HepG2 (cell line): Measurements from ENCODE around the gene WWTR1. TPM values are rescaled to one million over a fixed set of nuclear protein-coding genes. Genes with fewer than 3 reads are reported as not detected.

ENCODE experiments used
- ATAC-seq: fragments of 200-7000 bp; cut with Tn5 transposase; 3 replicates; pipeline ENCODE4 v1.9.1; 2020; ENCODE audit warnings: mild to moderate bottlenecking, moderate library complexity
- BruUV-seq: library from RNA; stranded (reverse); fragments of 400-500 nt; replicated peaks from 2 replicates; lab custom pipeline; 2021; lab: Mats Ljungman, UMichigan
- CTCF ChIA-PET: fragments of 300-600 bp; formaldehyde crosslinking; extraction: SDS; loops from one replicate; lab custom pipeline; 2021; ENCODE audit warnings: low total read pairs, inconsistent platforms, low intra/inter-chr PET ratio; lab: Yijun Ruan, JAX
- POLR2A ChIA-PET: fragments of 350-600 bp; sonication (Branson Sonifier 250); formaldehyde crosslinking; loops from one replicate; lab custom pipeline; 2020; ENCODE audit warnings: antibody characterized with exemption, inconsistent platforms; lab: Yijun Ruan, JAX
- DNase-seq: peaks from one replicate; pipeline ENCODE4 v3.0.0-alpha.2; 2015; ENCODE audit warnings: low spot score
- FAIRE-seq: peaks from 3 replicates; lab custom pipeline; 2011; peaks lifted over from hg19 to GRCh38; lab: Jason Lieb, UNC
- H2AFZ ChIP-seq: one replicate; pipeline ENCODE4 v1.6.1; 2011; ENCODE audit warnings: low read length, inconsistent platforms
- H3K27ac ChIP-seq: fragments of 300-600 bp; 3 replicates; pipeline ENCODE4 v1.8.0; 2011; ENCODE audit warnings: mixed run types, mild to moderate bottlenecking, mixed read lengths, low read length, inconsistent platforms; ENCODE audit not compliant: insufficient read depth; ENCODE audit errors: extremely low read length
- H3K27me3 ChIP-seq, 2 experiments: fragments of 200-600 bp in 1 of 2; 2 replicates in 1 of 2; 3 replicates in 1 of 2; pipeline versions ENCODE4 v1.6.0 to v1.8.0; 2011; ENCODE audit warnings: low read length in 2 of 2, mild to moderate bottlenecking in 2 of 2, moderate library complexity in 2 of 2, inconsistent platforms in 1 of 2; ENCODE audit not compliant: insufficient read depth in 2 of 2, control insufficient read depth in 1 of 2
- H3K36me3 ChIP-seq, 2 experiments: fragments of 200-600 bp in 1 of 2; replicated peaks in 1 of 2; 2 replicates in 1 of 2; 3 replicates in 1 of 2; pipeline versions ENCODE4 v1.5.1 to v1.8.0; 2011; ENCODE audit warnings: low read length in 2 of 2, inconsistent platforms in 1 of 2; ENCODE audit not compliant: insufficient read depth in 2 of 2, control insufficient read depth in 1 of 2
- H3K4me1 ChIP-seq: 2 replicates; pipeline ENCODE4 v1.5.1; 2012; ENCODE audit warnings: low read length, inconsistent platforms; ENCODE audit not compliant: insufficient read depth
- H3K4me2 ChIP-seq: 2 replicates; pipeline ENCODE4 v1.6.0; 2011; ENCODE audit warnings: low read depth, low read length, inconsistent platforms
- H3K4me3 ChIP-seq, 3 experiments: fragments of 200-600 bp in 1 of 3; sonication (generic), shearing (Covaris generic) in 1 of 3; replicated peaks in 1 of 3; 2 replicates each; pipeline ENCODE4 v1.5.1; 2011 to 2016; ENCODE audit warnings: low read length in 3 of 3, inconsistent platforms in 2 of 3, low read depth in 2 of 3, mild to moderate bottlenecking in 2 of 3, control low read depth in 1 of 3, mixed read lengths in 1 of 3; ENCODE audit not compliant: insufficient read depth in 1 of 3
- H3K79me2 ChIP-seq: one replicate; pipeline ENCODE4 v1.6.1; 2011; ENCODE audit warnings: low read length, inconsistent platforms; ENCODE audit not compliant: insufficient read depth
- H3K9ac ChIP-seq: 2 replicates; pipeline ENCODE4 v1.6.0; 2011; ENCODE audit warnings: mild to moderate bottlenecking, low read depth, low read length, inconsistent platforms; ENCODE audit not compliant: insufficient read depth
- H3K9me3 ChIP-seq: 2 replicates; pipeline ENCODE4 v1.5.1; 2012; ENCODE audit warnings: mild to moderate bottlenecking, low read length
- H4K20me1 ChIP-seq: 2 replicates; pipeline ENCODE4 v1.6.0; 2011; ENCODE audit warnings: inconsistent platforms, mild to moderate bottlenecking, low read length, moderate library complexity; ENCODE audit not compliant: insufficient read depth
- ATF1 ChIP-seq: IDR thresholded peaks from 2 replicates; pipeline ENCODE4 v1.6.1; 2016; ENCODE audit warnings: mild to moderate bottlenecking, control low read depth
- CREB1 ChIP-seq, 2 experiments: fragments of 450-650 bp in 1 of 2; IDR thresholded peaks; 2 replicates each; pipeline ENCODE4 v1.6.1; 2016 to 2017; ENCODE audit warnings: control low read depth in 1 of 2, mild to moderate bottlenecking in 1 of 2, missing compliant biosample characterization in 1 of 2, missing genetic modification characterization in 1 of 2
- NONO ChIP-seq, 2 experiments: fragments of 450-650 bp in 1 of 2; sonication (generic) in 1 of 2; formaldehyde crosslinking in 1 of 2; IDR thresholded peaks in 1 of 2; conservative IDR thresholded peaks in 1 of 2; 2 replicates each; pipeline versions ENCODE4 v1.6.1 to v1.8.0; 2017 to 2022; ENCODE audit warnings: mild to moderate bottlenecking in 1 of 2, missing genetic modification reagents in 1 of 2, moderate library complexity in 1 of 2
- SMAD3 ChIP-seq: sonication (generic); formaldehyde crosslinking; IDR thresholded peaks from 2 replicates; pipeline ENCODE4 v1.4.0; 2020; ENCODE audit warnings: missing genetic modification reagents
- SNAPC2 ChIP-seq: sonication (generic); formaldehyde crosslinking; IDR thresholded peaks from 2 replicates; pipeline ENCODE4 v1.8.1; 2022; ENCODE audit warnings: mild to moderate bottlenecking, missing genetic modification reagents
- YY1 ChIP-seq: IDR thresholded peaks from 2 replicates; pipeline ENCODE4 v1.6.1; 2011; ENCODE audit warnings: low read length, low read depth, moderate library complexity, mild to moderate bottlenecking; ENCODE audit not compliant: insufficient read depth, insufficient replicate concordance
- ZMAT3 ChIP-seq: sonication (generic); formaldehyde crosslinking; conservative IDR thresholded peaks from 2 replicates; pipeline ENCODE4 v1.7.0; 2021; ENCODE audit warnings: missing genetic modification reagents
- ZNF7 ChIP-seq: IDR thresholded peaks from 2 replicates; pipeline ENCODE4 v1.6.1; 2016; ENCODE audit warnings: missing biosample characterization, missing genetic modification reagents
- ZNF879 ChIP-seq: sonication (generic); formaldehyde crosslinking; IDR thresholded peaks from 2 replicates; pipeline ENCODE4 v1.8.1; 2023; ENCODE audit warnings: missing genetic modification reagents
- whole genome bisulfite sequencing: methylation state at CpG from one replicate; pipeline ENCODE4 v1.1.6; 2017; ENCODE audit warnings: low lambda C conversion rate; 5-methylcytosine and 5-hydroxymethylcytosine counted together
- in situ Hi-C: cut with HindIII; loops from 2 replicates; pipeline ENCODE4 v1.10.0; 2017; ENCODE audit warnings: low pct_unique_long_range_greater_than_20kb; ENCODE audit not compliant: extremely low pct_ligation_motif_present
- intact Hi-C: fragments of 100-400 bp; cut with micrococcal nuclease; formaldehyde crosslinking; loops from one replicate; pipeline ENCODE4 v1.10.0; 2022; ENCODE audit not compliant: unreplicated experiment
- polyA plus RNA-seq, 8 experiments: library from polyadenylated mRNA; depleted of rRNA in 3 of 8; stranded (reverse) in 7 of 8; unstranded in 1 of 8; fragments of >200 nt; fragmentation: Illumina TruSeq in 4 of 8; extraction: Trizol in 4 of 8; gene quantifications; 2 replicates each; pipeline versions ENCODE4 v1.2.1 to v1.2.3, GENCODE V29; 2011 to 2016; ENCODE audit warnings: low read depth in 4 of 8, missing spikeins in 1 of 8, mixed read lengths in 1 of 8; ENCODE audit not compliant: insufficient read depth in 1 of 8
- total RNA-seq, 5 experiments: library from RNA; depleted of rRNA; stranded (reverse); fragments of >200 nt; fragmentation: Illumina TruSeq; extraction: Trizol; gene quantifications; 2 replicates each; pipeline ENCODE4 v1.2.3, GENCODE V29; 2016; ENCODE audit warnings: low read depth in 1 of 5
- TF ChIP-seq, protein P1 (sequence below): sonication (generic); formaldehyde crosslinking; IDR thresholded peaks from 2 replicates; pipeline ENCODE4 v1.8.0; 2023; ENCODE audit warnings: mild to moderate bottlenecking, missing genetic modification reagents
- TF ChIP-seq, protein P2 (sequence below): sonication (generic); formaldehyde crosslinking; IDR thresholded peaks from 2 replicates; pipeline ENCODE4 v1.8.0; 2022; ENCODE audit warnings: missing genetic modification reagents, mild to moderate bottlenecking, borderline replicate concordance

WWTR1 gene
- total and polyA plus RNA-seq, 2 of the 13 experiments (the other 11 are each of a cell fraction or from before 2014, with no cell fraction given), result 19.7 to 139 TPM

DNA sequence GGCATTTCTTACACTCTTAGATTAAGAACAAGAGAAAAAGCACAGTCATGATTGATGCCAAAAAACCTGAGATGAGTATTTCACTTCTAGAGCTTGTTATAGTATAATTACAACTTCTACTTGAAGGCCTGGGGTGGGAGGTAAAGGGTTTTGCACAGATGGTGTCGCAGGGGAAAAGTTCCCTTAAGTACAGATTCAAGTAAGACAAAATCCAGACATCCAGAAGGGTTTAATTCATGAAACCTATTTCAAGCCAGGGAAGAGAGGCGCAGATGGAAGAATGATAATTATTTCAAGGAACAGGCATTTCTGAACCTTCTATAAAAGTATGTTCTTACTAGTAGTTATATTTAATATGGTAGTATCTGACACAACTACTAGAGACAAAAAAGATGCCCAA is 112.8 kb downstream of the WWTR1 start:
- 97% methylated on average over 2 of the region's 2 CpGs for WGBS
- BruUV-seq, result no TSS peak
- H3K27me3 ChIP-seq, result no peaks in the 10 kb centered on the region
- DNase-seq (no peak), ATAC-seq (no peak), FAIRE-seq (no peak)
- ChIA-PET POLR2A (no interaction called here), CTCF (no interaction called here)
- no peak overlapping the region for H3K4me3 ChIP-seq
- no peaks in the 10 kb centered on the region for H3K9me3 ChIP-seq
- in situ Hi-C loops, result no loop called here
- peaks cover 43% of the 10 kb centered on the region for H3K79me2 ChIP-seq
- H2AFZ ChIP-seq, result no peak overlapping the region
- H3K4me2 ChIP-seq, result no peak overlapping the region
- peaks cover 18 to 55% of the 10 kb centered on the region in 2 experiments for H3K36me3 ChIP-seq
- H3K9ac ChIP-seq, result no peak overlapping the region
- peaks cover 25% of the 10 kb centered on the region; the same call in 1 of the 2 replicates for H4K20me1 ChIP-seq
- H3K4me1 ChIP-seq, result peaks cover 46% of the 10 kb centered on the region
- TF ChIP-seq ZNF879 (CRISPR knock-in tag) (no peak), SNAPC2 (CRISPR knock-in tag) (no peak), ZNF7 (no peak), YY1 (no peak), ZMAT3 (CRISPR knock-in tag) (no peak), ATF1 (CRISPR knock-in tag) (no peak), SMAD3 (CRISPR knock-in tag) (no peak), NONO (IDR thresholded peaks at IDR 0.05) (no peak), NONO (CRISPR knock-in tag; conservative IDR thresholded peaks at IDR 0.05) (no peak), CREB1 (IDR thresholded peaks at IDR 0.05) (no peak), CREB1 (CRISPR knock-in tag; IDR thresholded peaks at IDR 0.05) (no peak)
- TF ChIP-seq, protein P1, sequence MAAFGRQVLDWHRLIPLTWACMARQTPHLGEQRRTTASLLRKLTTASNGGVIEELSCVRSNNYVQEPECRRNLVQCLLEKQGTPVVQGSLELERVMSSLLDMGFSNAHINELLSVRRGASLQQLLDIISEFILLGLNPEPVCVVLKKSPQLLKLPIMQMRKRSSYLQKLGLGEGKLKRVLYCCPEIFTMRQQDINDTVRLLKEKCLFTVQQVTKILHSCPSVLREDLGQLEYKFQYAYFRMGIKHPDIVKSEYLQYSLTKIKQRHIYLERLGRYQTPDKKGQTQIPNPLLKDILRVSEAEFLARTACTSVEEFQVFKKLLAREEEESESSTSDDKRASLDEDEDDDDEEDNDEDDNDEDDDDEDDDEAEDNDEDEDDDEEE, result no peak
- TF ChIP-seq, protein P2, sequence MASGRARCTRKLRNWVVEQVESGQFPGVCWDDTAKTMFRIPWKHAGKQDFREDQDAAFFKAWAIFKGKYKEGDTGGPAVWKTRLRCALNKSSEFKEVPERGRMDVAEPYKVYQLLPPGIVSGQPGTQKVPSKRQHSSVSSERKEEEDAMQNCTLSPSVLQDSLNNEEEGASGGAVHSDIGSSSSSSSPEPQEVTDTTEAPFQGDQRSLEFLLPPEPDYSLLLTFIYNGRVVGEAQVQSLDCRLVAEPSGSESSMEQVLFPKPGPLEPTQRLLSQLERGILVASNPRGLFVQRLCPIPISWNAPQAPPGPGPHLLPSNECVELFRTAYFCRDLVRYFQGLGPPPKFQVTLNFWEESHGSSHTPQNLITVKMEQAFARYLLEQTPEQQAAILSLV (CRISPR knock-in tag), result no peak
- TF ChIP-seq, all 625 proteins: peak for 0
- intact Hi-C loops, result no loop called here
- no peak overlapping the region for H3K27ac ChIP-seq
